Peyer's patch (tissue), 4 donors: ENCODE data around the gene HNMT. TPM values are rescaled to one million over a fixed set of nuclear protein-coding genes. Genes with fewer than 3 reads are reported as not detected.

Experiments
- DNase-seq, 3 donors: peaks; one replicate each; pipeline ENCODE4 v3.0.0-alpha.2; 2017 to 2019
- H3K27ac ChIP-seq, 4 donors: fragments of 200-600 bp; sonication (generic); one replicate each; pipeline ENCODE4 v1.5.1; 2016 to 2019
- H3K27me3 ChIP-seq, 2 donors: fragments of 200-600 bp; sonication (generic); one replicate each; pipeline ENCODE4 v1.5.1; 2019
- H3K36me3 ChIP-seq, 3 donors: fragments of 200-600 bp; sonication (generic); one replicate each; pipeline ENCODE4 v1.5.1; 2016 to 2019
- H3K4me1 ChIP-seq, 4 donors: fragments of 200-600 bp; sonication (generic); one replicate each; pipeline ENCODE4 v1.5.1; 2016 to 2019
- H3K4me3 ChIP-seq, 4 donors: fragments of 200-600 bp; sonication (generic); 1 replicate in 3 of 4; 2 replicates in 1 of 4; pipeline ENCODE4 v1.5.1; 2016 to 2019; ENCODE audit warnings: mild to moderate bottlenecking in 1 of 4
- H3K9me3 ChIP-seq, 4 donors: fragments of 200-600 bp; sonication (generic); one replicate each; pipeline ENCODE4 v1.5.1; 2016 to 2019; ENCODE audit warnings: mild to moderate bottlenecking in 1 of 4
- POLR2A ChIP-seq, 2 donors: fragments of 450-650 bp; IDR thresholded peaks; one replicate each; pipeline ENCODE4 v1.5.1; 2017; ENCODE audit warnings: antibody characterized with exemption in 2 of 2, mild to moderate bottlenecking in 2 of 2, moderate library complexity in 2 of 2
- total RNA-seq, 4 donors: library from RNA; depleted of rRNA; stranded (reverse); fragments of >200 nt; gene quantifications; one replicate each; pipeline ENCODE4 v1.1.0, GENCODE V29; 2016
- TF ChIP-seq, protein P1 (sequence below), 6 experiments: fragments of 450-650 bp in 4 of 6; fragments of 200-600 bp in 2 of 6; sonication (generic) in 1 of 6; IDR thresholded peaks; one replicate each; pipeline ENCODE4 v1.5.1; 2017 to 2019; ENCODE audit warnings: antibody characterized with exemption in 6 of 6, mild to moderate bottlenecking in 3 of 6, moderate library complexity in 1 of 6

HNMT gene
- total RNA-seq, 4 donors from 2014 or later, result 12.8 to 52.0 (median 26.7) TPM

GRCh38 chr2:137997733-137998132 lies 33.5 kb downstream of the HNMT start:
- Histone ChIP-seq H3K27ac (no peak overlapping the region), H3K9me3 (no peaks in the 10 kb centered on the region), H3K27me3 (no peaks in the 10 kb centered on the region), H3K4me1 (no peaks in the 10 kb centered on the region), H3K4me3 (no peak overlapping the region), H3K36me3 (peaks cover 0 to 5% (median 0%) of the 10 kb centered on the region in 3 donors)
- TF ChIP-seq POLR2A (IDR thresholded peaks at IDR 0.05), result no peak
- TF ChIP-seq, protein P1, sequence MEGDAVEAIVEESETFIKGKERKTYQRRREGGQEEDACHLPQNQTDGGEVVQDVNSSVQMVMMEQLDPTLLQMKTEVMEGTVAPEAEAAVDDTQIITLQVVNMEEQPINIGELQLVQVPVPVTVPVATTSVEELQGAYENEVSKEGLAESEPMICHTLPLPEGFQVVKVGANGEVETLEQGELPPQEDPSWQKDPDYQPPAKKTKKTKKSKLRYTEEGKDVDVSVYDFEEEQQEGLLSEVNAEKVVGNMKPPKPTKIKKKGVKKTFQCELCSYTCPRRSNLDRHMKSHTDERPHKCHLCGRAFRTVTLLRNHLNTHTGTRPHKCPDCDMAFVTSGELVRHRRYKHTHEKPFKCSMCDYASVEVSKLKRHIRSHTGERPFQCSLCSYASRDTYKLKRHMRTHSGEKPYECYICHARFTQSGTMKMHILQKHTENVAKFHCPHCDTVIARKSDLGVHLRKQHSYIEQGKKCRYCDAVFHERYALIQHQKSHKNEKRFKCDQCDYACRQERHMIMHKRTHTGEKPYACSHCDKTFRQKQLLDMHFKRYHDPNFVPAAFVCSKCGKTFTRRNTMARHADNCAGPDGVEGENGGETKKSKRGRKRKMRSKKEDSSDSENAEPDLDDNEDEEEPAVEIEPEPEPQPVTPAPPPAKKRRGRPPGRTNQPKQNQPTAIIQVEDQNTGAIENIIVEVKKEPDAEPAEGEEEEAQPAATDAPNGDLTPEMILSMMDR (IDR thresholded peaks at IDR 0.05), result no peak
- DNase-seq, result no peak

- no peak for DNase-seq
- Histone ChIP-seq H3K27ac (no peak overlapping the region), H3K27me3 (no peaks in the 10 kb centered on the region), H3K9me3 (no peaks in the 10 kb centered on the region), H3K4me1 (no peaks in the 10 kb centered on the region), H3K4me3 (no peak overlapping the region), H3K36me3 (peaks cover 0 to 10% (median 0%) of the 10 kb centered on the region in 3 donors)
- TF ChIP-seq POLR2A (IDR thresholded peaks at IDR 0.05), result no peak
- TF ChIP-seq, protein P1 (IDR thresholded peaks at IDR 0.05), result no peak
These were observed 34.2 kb downstream of the HNMT start for GRCh38 chr2:137998503-137998902.

GRCh38 chr2:137999273-137999672 lies 35.0 kb downstream of the HNMT start:
- no peak overlapping the region for H3K4me3 ChIP-seq
- H3K27me3 ChIP-seq, result no peaks in the 10 kb centered on the region
- no peaks in the 10 kb centered on the region for H3K9me3 ChIP-seq
- no peaks in the 10 kb centered on the region for H3K4me1 ChIP-seq
- no peak overlapping the region for H3K27ac ChIP-seq
- no peak for DNase-seq
- H3K36me3 ChIP-seq, result peaks cover 0 to 17% (median 0%) of the 10 kb centered on the region in 3 donors
- TF ChIP-seq POLR2A (IDR thresholded peaks at IDR 0.05), result no peak
- TF ChIP-seq, protein P1 (IDR thresholded peaks at IDR 0.05), result no peak

- TF ChIP-seq, protein P1 (IDR thresholded peaks at IDR 0.05), result no peak
- TF ChIP-seq POLR2A (IDR thresholded peaks at IDR 0.05), result no peak
- peaks cover 0 to 23% (median 0%) of the 10 kb centered on the region in 3 donors for H3K36me3 ChIP-seq
- no peak for DNase-seq
- H3K27ac ChIP-seq, result no peak overlapping the region
- H3K9me3 ChIP-seq, result no peaks in the 10 kb centered on the region
- H3K4me3 ChIP-seq, result no peak overlapping the region
- no peaks in the 10 kb centered on the region for H3K27me3 ChIP-seq
- no peaks in the 10 kb centered on the region for H3K4me1 ChIP-seq
These were observed 35.7 kb downstream of the HNMT start for GRCh38 chr2:138000009-138000408.

- Histone ChIP-seq H3K9me3 (no peaks in the 10 kb centered on the region), H3K27me3 (no peaks in the 10 kb centered on the region), H3K4me3 (no peak overlapping the region), H3K4me1 (no peaks in the 10 kb centered on the region), H3K27ac (no peak overlapping the region), H3K36me3 (peaks cover 0 to 29% (median 0%) of the 10 kb centered on the region in 3 donors)
- TF ChIP-seq, protein P1 (IDR thresholded peaks at IDR 0.05), result no peak
- no peak for TF ChIP-seq POLR2A (IDR thresholded peaks at IDR 0.05)
- no peak for DNase-seq
These were observed 36.5 kb downstream of the HNMT start for GRCh38 chr2:138000796-138001195.

GRCh38 chr2:138003411-138003810 lies 39.1 kb downstream of the HNMT start:
- Histone ChIP-seq H3K9me3 (no peaks in the 10 kb centered on the region), H3K4me3 (no peak overlapping the region), H3K4me1 (no peaks in the 10 kb centered on the region), H3K27me3 (no peaks in the 10 kb centered on the region), H3K27ac (no peak overlapping the region), H3K36me3 (peaks cover 0 to 29% (median 0%) of the 10 kb centered on the region in 3 donors)
- DNase-seq, result no peak
- TF ChIP-seq POLR2A (IDR thresholded peaks at IDR 0.05), result no peak
- TF ChIP-seq, protein P1 (IDR thresholded peaks at IDR 0.05), result no peak
